Measurements from ENCODE around the gene HSD17B1.
"Not testable (repeated sequence)": the region's sequence is repeated elsewhere in the genome, so short reads cannot be mapped to it uniquely, and the experiment has no call there.

Gene HSD17B1, protein sequence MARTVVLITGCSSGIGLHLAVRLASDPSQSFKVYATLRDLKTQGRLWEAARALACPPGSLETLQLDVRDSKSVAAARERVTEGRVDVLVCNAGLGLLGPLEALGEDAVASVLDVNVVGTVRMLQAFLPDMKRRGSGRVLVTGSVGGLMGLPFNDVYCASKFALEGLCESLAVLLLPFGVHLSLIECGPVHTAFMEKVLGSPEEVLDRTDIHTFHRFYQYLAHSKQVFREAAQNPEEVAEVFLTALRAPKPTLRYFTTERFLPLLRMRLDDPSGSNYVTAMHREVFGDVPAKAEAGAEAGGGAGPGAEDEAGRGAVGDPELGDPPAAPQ

DNA sequence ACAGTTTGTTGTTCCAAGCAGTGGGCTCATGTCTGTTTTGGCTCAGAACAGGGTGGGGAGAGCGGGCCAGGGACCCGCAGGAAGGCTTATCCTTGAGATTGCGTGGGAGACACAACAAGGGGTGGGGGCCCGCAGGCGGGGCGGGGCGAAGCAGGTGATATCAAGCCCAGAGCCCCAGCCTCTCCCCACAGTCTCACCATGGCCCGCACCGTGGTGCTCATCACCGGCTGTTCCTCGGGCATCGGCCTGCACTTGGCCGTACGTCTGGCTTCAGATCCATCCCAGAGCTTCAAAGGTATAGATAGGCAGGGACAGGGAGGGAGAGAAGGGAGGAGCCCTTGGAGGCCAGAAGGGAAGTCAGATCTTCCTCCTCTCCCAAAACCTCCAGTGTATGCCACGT is at the start of gene HSD17B1:
Gene HSD17B1, plus strand, starts transcription at position 188 of the 400 bp plus-strand sequence. Its CDS starts 11 bp downstream, at position 199.
- in situ Hi-C loops (cut with MboI; ENCODE audit: low sequenced_read_pairs): not testable (repeated sequence)

DNA sequence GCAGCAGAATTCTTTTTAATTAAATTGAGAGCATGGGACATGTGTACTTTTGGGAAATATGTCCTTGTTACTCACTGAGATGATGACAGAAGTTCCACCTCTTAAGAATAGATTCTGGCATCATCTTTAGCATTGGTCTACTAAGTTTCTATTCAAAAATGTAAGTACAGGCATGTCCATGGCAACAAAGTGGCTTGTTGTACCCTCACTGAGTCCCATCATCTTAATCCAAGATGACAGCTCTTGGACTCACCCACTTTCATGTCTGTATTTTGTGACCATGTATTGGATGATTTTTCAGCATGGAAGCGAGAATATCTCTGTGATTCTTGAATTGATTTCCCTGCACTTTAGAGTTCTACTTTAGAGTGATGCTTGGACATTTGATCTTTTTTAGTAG is 49.8 kb upstream of the HSD17B1 start:
- in situ Hi-C loops (cut with MboI; ENCODE audit: low sequenced_read_pairs): no loop called here

DNA sequence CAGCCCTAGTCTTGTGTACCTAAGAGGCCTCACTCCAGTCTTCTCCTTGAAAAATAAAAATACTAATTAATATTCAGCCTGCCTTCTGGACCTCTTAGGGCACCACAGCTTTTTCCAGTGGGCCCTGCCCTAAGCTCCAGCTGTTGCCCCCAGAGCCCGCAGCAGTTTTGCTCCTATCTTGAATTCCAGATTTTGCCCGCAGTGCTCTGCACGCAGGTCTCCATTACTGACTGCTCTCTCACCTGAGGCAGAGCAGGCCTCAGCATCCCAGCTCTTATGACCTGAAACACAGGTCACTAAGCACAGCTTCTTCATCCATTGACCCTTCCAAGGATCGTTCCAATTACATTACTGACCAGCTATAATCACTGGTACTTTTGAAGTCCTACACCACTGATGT is 45.1 kb upstream of the HSD17B1 start:
- in situ Hi-C loops (cut with MboI; ENCODE audit: low sequenced_read_pairs): no loop called here

DNA sequence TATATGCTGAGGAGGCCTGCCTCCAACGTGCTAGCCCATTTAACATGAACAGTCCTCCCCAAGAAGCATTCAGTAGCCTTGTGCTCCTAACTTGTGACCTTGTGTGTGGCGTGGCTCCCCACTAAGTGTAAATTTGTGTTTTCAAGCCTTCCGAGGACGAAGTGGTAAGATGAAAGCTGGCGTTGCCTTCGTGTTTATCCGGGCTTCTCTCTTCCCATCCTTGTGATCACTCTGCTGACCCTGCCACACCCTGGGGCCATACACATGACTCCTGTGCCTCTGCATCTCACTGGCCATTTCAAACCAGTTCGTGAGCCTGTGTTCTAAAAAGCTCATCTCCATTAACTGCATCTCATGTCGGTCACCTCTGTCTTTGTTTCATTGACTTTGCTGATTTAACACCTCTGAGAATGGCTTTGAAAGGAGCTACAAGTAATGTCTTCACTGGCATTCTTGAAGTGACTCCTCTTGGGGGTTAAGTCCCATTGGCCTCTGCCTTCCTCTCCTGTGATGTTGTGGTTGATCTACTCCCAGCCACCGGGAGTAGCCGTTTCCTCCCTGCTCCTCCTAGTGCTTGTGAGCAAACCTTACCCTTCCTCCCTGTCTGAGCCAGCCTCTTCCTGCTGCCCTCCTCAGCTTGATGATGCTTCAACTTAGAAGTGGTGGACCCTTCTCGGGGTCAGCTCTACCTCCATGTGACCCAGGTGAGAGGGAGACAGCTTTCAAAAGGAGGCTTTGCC is 44.1 kb upstream of the HSD17B1 start:
- in situ Hi-C loops (cut with MboI; ENCODE audit: low sequenced_read_pairs): no loop called here

DNA sequence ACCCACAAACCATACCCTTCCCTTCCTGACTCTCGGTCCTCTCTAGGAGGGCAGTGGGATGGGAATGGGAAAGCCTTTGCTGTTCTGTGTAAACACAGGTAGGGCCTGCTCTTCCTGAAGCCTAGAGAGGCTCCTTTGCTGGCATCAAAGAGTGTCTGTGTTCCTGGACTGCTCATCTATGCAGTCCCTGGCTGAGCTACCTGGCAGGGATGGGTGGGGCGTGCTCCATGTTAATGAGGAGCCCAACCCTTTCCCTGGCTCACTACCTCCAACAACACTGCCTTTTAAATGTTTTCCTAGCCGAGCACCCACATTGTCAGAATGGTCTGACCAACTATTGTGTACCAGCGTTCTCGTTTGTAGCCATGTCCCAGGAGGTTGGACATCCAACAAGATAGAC is 43.3 kb upstream of the HSD17B1 start:
- in situ Hi-C loops (cut with MboI; ENCODE audit: low sequenced_read_pairs): no loop called here

DNA sequence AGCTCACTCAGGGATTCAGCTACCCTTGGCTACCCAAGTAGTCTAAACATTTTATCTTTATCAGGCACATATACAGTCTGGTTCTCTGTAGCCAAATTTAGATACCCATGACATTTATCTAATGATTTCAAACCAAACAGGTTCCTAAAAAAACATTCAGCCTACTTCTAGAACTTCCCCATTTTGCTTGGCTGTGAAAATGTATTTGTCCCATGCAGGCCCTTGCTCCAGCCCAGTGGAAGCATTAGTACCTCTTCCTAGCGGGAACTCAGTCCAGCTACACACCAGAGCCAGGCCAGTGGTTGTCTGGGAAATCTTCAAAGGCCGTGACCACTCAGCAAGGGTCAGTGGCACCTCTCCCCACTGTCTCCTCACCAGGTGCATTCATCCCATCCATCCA is 42.9 kb upstream of the HSD17B1 start:
- in situ Hi-C loops (cut with MboI; ENCODE audit: low sequenced_read_pairs): no loop called here

DNA sequence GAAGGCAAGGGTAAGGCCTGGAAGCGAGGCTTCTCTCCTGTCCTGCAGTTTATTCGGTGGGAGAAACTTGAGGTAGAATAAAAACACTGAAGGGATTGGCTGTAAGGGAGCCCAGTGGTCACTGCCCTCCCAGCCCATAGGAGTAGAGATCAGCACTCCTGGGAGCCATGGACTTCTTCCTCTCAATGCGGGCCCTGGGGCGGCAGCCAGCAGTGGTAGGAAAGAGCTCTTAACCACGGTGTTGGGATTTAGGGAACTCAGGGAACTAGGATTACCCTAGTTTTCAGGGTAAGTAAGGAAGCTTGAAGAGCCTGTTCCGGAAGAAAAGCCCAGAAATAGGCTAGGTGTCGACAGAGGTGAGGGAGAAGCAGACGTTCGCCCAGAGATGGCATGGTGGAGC is 40.5 kb upstream of the HSD17B1 start:
- in situ Hi-C loops (cut with MboI; ENCODE audit: low sequenced_read_pairs): no loop called here

DNA sequence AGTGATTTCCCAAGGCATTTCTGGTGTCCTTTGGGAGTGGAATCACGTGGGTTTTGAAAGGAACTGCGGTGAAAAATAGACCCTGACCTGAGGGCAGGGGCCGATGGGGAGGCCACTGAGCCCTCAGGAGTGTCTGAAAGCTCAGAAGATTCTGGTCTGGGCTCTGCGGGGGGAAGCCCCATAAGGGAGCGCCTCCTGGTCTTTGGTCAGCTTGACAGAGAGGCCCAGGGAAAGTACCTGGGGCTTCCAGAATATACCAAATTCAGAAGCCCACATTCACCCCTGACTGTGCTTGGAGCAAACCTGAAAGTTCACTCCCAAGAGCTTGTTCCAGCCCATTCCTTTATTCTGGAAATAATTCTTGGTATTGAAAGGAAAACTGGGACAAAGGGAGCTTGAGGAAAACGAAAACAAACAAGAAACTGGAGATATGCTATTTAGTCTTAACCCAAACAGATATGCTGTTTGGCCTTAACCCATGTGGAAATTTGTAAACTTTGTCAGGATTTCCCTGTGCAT is 39.9 kb upstream of the HSD17B1 start:
- in situ Hi-C loops (cut with MboI; ENCODE audit: low sequenced_read_pairs): no loop called here

DNA sequence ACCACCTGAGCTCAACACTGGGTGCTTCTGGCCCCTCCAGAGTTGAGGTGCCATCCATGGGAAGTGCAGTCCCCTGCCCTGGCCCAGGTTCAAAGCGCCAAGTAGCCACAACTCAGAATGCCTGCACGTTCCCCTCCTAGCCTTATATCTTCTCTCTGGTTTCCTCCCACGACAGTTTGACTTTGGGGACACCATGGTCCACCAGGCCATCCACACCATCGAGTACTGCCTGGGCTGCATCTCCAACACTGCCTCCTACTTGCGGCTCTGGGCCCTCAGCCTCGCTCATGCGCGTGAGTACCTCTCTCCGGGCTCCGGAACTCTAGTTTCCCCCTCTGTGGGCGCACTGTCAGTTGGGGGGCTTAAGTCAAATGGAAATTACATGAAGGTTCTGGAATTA is 39.0 kb upstream of the HSD17B1 start:
- in situ Hi-C loops (cut with MboI; ENCODE audit: low sequenced_read_pairs): no loop called here

DNA sequence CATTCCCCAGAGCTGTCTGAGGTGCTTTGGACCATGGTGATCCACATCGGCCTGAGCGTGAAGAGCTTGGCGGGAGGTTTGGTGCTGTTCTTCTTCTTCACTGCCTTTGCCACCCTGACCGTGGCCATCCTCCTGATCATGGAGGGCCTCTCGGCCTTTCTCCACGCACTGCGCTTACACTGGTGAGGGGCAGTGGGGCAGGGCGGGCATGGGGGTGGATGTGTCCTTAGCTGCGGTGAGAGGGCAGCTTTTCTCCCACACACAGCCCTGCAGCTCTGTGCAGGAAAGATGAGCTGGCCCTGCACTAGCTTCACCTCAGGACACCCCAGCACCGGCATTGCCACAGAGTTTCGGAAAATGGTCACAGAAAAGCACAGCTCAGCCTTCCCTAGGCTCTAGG is 38.4 kb upstream of the HSD17B1 start:
- in situ Hi-C loops (cut with MboI; ENCODE audit: low sequenced_read_pairs): no loop called here

DNA sequence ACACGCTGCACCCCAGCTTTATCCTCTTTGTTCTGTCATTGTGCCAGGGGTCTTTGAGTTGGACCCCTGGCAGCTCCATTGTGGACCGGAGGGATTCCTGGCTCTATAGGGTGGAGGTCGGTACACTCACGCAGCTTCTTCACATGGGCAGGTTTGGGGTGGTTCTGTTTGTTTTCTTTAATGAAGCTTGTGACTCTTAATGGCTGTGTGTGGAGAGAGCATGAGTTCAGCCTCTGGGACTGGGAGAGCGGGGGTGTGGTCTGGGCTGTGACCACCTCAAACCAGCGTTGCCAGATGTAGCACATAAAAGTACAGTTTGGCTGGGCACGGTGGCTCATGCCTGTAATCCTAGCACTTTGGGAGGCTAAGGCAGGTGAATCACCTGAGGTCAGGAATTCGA is 37.9 kb upstream of the HSD17B1 start:
- in situ Hi-C loops (cut with MboI; ENCODE audit: low sequenced_read_pairs): no loop called here

DNA sequence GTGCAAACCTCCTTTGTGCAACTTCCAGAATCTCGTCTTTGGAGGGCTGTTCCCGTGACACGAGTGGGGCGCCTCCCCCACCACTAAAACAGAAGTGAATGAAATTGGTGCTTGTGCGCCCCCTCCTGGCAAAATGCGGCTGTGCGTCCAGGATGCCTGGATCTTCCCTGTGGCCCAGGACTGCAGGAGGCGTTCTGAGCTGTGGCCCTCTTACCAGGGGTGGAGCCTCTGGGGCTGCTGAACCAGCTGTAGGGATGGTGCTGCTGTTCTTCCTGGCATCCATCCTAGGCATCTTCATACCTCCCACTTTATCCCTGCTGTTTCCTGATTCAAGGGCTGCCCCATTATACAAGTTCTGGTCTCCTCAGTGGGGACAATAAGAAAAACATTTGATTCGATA is 35.2 kb upstream of the HSD17B1 start:
- in situ Hi-C loops (cut with MboI; ENCODE audit: low sequenced_read_pairs): no loop called here

DNA sequence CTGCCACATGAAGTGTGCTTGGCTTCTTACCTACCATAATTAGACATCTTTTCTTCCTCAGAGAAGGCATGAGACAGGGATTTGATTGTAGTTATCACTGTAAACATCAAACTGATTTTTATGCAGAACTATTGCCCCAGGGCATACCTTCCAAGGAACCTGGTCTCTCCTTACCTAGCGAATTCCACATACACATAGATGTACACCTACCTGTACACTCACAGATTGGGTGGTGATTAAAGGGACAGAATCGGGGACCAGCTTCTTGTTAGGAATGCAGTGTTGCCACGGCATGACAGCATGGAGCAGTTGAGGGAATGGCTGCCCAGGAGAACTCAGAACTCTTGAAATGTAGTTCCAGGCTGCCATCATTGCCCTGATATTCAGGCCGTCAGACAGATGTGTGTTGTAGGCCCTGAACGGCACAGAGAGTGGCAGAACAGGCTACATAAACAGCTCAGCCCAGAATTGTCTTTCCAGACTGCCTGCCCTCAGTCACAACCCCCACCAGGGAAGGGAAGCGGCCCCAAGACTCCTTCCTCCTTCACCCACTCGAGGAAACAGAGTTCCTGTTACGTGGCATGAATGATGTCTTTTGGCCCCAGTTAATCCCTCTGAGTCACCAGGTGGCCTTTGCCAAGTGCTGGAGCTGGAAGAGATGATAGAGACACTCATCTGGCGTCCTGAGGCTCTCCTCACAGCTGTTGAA is 34.5 kb upstream of the HSD17B1 start:
- in situ Hi-C loops (cut with MboI; ENCODE audit: low sequenced_read_pairs): no loop called here

DNA sequence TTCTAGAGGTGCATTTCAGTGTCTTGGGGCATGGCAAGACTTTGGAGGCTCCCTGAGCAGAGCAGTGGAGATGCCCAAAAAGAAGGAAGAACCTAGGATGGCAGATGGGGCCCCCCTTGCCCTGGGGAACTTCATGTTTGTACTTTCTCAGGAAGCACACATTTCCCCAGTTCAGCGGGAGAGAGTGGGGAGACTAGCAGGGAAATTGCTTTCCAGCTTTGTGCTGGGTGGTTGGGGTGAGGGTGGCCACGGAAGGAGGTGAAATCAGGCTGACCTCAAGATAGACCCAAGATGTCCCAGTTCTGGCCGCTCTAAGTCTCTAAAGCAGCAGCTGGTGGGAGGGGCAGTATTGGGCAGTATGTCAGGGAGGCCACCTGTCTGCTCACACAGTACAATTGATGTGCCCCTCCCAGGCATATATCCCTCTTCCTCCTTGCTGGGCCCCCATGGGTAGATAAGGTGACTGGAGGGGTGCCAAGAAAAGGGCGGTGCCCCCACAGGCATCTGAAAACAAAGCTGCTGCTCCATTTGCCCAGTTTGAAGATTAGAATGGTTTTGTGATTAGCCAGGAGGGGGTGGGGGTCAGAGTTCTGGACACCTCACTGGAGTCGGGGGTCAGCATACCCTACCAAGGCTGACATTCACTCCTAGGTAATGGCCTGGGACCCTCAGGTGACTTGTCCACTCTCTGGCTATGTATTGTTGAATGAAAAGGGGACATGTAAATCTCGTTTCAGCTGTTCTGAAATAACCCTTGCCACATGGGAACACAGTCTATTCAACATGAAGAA is 33.8 kb upstream of the HSD17B1 start:
- in situ Hi-C loops (cut with MboI; ENCODE audit: low sequenced_read_pairs): no loop called here

DNA sequence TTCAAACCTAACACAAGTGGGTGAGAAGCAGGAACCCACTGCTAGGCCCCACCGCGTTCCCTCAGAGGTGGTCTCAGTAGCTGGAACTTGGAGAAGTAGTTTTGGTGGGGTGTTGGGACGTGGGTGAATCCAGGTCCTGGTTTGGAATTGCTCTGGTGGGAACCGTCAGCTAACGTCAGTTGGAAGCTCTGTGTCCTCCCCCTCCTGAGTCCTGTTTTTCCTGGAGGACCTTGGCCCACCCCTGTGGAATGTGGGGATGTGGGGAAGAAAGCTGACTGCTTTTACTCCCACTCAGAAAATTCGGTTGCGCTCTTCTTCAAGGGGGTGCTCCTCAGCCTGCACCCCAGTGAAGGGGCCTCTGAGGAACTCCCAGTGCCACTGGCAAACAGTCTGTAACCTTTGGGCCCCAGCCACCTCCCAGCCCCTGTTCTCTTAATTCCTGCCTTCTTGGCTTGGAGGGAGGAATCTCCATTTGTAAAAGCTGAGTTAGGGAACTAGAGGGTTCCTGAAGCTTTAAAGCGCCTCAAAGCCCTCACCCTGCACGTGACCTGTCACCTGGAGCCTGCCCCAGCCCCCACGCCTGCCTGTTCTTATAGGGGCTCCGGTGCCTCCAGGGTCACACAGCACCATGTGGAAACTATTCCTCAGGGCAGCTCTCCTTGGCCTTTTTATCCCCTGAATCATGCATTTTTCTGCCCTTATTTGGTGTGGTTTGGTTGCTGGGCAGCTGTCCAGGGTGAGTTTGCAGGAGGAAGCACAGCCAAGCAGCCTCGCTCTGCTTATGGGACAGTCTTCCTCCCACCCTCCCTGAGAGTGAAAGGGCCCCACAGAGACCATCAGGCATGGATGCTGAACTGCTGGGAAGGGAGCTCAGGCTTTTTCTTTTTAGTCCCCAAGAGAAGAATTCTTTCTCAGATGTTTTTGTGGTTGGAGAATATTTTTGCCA is 32.9 kb upstream of the HSD17B1 start:
- in situ Hi-C loops (cut with MboI; ENCODE audit: low sequenced_read_pairs): loop anchor here (10.0 kb wide), 1 partner anchor 555 kb away; the partner anchor contains the start of gene CNP

DNA sequence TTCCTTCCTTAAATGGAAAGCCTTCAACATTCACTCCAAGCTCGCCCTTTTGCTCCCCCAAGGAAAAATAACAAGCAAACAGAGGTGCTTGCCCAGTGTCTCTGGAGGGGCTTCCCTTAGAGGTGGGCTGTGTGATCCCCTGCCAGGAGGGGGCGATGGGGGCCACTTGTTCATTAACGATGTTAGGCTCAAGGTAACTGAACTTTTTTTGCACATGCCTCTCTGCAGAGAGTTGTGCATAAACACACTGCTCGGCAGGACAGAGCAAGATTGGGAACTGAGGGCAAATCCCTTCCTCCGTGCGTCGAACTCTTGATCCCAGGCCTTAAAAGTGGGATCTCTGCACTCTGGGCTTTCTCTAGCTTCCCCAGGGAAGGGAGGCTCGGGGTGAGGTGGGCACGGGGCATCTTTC is 32.2 kb upstream of the HSD17B1 start:
- in situ Hi-C loops (cut with MboI; ENCODE audit: low sequenced_read_pairs): loop anchor here (10.0 kb wide), 1 partner anchor 556 kb away; the partner anchor contains the start of gene CNP

DNA sequence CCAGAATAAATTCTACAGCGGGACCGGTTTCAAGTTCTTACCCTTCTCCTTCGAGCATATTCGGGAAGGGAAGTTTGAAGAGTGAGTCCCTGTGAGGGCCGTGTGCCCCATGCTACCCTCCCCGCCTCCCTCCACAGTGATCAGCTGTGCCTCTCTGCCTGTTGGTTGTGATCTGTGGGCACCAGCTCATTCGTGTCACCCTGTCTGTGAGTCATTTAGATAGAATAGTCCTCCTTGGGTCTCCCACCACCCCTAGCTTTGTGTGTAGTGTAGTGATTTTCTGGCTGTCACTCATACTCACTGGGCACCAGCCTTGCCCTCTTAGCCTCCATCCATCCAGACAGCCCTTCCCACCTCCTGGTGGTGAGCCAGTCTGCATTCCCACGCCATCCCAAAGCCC is 31.7 kb upstream of the HSD17B1 start:
- in situ Hi-C loops (cut with MboI; ENCODE audit: low sequenced_read_pairs): loop anchor here (10.0 kb wide), 1 partner anchor 556 kb away; the partner anchor contains the start of gene CNP

DNA sequence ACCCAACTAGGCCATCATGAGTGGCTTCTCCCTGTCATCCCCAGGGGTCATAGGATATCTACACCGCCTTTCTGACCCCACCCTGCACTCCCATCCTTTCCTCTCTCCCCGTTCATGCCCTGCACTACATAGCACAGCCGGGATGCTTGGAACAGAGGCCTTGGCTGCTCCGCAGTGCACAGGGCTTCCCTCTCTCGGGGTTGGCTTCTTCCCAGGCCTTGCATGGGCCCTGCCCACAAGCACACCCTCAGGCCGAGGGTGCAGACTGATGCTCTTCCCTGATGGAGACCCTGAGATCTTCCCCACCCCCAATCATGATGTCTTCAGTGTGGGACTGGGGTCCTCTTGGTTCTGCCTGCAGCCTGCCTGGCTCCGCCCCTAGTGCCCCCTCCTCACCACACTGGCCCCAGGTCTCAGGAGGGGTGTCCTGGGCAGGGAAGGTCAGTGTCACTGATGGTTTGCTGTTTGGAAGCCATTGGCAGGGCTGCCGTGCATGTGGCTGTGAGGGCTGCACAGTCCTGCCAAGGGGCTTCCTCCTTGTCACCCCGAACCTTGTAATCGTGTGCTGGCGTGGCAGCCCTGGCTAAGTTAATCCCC is 31.0 kb upstream of the HSD17B1 start:
- in situ Hi-C loops (cut with MboI; ENCODE audit: low sequenced_read_pairs): loop anchor here (10.0 kb wide), 1 partner anchor 557 kb away; the partner anchor contains the start of gene CNP

DNA sequence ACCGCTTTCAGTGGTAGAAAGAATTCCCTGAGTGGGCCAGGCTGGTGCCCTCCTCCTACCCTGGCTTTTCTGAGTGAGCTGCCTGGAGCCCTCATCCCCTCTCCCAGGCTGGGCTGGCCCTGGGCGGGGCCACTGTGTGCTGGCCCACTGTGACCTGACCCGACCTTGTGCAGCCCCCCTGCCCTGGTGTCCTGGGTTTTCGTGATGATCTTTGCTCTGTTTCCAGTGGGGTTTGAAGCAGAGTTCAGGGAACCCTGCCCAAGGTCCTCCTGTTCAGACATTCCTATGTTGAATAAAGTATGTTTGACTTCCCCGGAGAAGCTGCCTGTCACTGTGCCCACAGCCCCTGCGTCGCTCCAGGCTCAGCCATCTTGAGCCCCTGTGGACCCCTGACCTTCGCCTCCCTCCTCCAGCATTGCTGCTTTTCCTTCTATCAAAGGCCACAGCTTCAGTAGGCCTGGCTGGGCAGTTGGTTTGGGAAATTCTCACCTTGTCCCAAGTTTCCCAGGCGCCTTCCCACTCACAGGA is 30.4 kb upstream of the HSD17B1 start:
- in situ Hi-C loops (cut with MboI; ENCODE audit: low sequenced_read_pairs): loop anchor here (10.0 kb wide), 1 partner anchor 558 kb away; the partner anchor contains the start of gene CNP
